Caco-2 (cell line): ENCODE measurements around the gene CADPS. TPM values are rescaled to one million over a fixed set of nuclear protein-coding genes. Genes with fewer than 3 reads are reported as not detected.

Experiments used
- BruUV-seq: library from RNA; stranded (reverse); fragments of 400-500 nt; replicated peaks from 2 replicates; lab custom pipeline; 2021; lab: Mats Ljungman, UMichigan
- CTCF ChIA-PET: fragments of 300-600 bp; sonication (Branson Sonifier 250); formaldehyde crosslinking; loops from one replicate; lab custom pipeline; 2022; ENCODE audit warnings: antibody characterized with exemption; lab: Charles Lee
- POLR2A ChIA-PET: fragments of 300-600 bp; sonication (Branson Sonifier 250); formaldehyde crosslinking; loops from one replicate; lab custom pipeline; 2022; ENCODE audit warnings: antibody characterized with exemption; lab: Charles Lee
- DNase-seq, 2 experiments: peaks; one replicate each; pipeline versions ENCODE4 v3.0.0 to v3.0.0-alpha.2; 2020 to 2022
- H3K27me3 ChIP-seq: replicated peaks from 2 replicates; pipeline ENCODE4 v1.6.0; 2011; ENCODE audit warnings: low read length; ENCODE audit not compliant: control insufficient read depth, insufficient read depth
- H3K36me3 ChIP-seq: 2 replicates; pipeline ENCODE4 v1.5.1; 2011; ENCODE audit warnings: low read length; ENCODE audit not compliant: control insufficient read depth, insufficient read depth
- H3K4me1 ChIP-seq: fragments of 250-450 bp; sonication (Bioruptor Pico); 2 replicates; pipeline ENCODE4 v1.5.1; 2020; ENCODE audit warnings: mild to moderate bottlenecking
- H3K4me3 ChIP-seq: 2 replicates; pipeline ENCODE4 v1.5.1; 2011; ENCODE audit warnings: low read depth, mild to moderate bottlenecking, control low read depth, low read length
- H3K9me3 ChIP-seq: fragments of 250-450 bp; sonication (Bioruptor Pico); 2 replicates; pipeline ENCODE4 v1.5.1; 2020; ENCODE audit warnings: mild to moderate bottlenecking, moderate library complexity
- H3K27ac Mint-ChIP-seq: one replicate; pipeline ENCODE4 v1.8.0; 2022; ENCODE audit warnings: mixed read lengths; ENCODE audit not compliant: unreplicated experiment
- H3K27me3 Mint-ChIP-seq: one replicate; pipeline ENCODE4 v1.8.0; 2022; ENCODE audit warnings: mixed read lengths; ENCODE audit not compliant: insufficient read depth, unreplicated experiment
- H3K36me3 Mint-ChIP-seq: one replicate; pipeline ENCODE4 v1.8.0; 2022; ENCODE audit warnings: mild to moderate bottlenecking, mixed read lengths; ENCODE audit not compliant: insufficient read depth, unreplicated experiment
- H3K4me1 Mint-ChIP-seq: one replicate; pipeline ENCODE4 v1.8.0; 2022; ENCODE audit warnings: low read depth, mixed read lengths; ENCODE audit not compliant: unreplicated experiment
- H3K4me3 Mint-ChIP-seq: one replicate; pipeline ENCODE4 v1.8.0; 2022; ENCODE audit warnings: mild to moderate bottlenecking, moderate library complexity, mixed read lengths; ENCODE audit not compliant: unreplicated experiment
- H3K9me3 Mint-ChIP-seq: one replicate; pipeline ENCODE4 v1.8.0; 2022; ENCODE audit warnings: mixed read lengths; ENCODE audit not compliant: unreplicated experiment
- CTCF ChIP-seq, 2 experiments: fragments of 200-600 bp in 1 of 2; IDR thresholded peaks; 1 replicate in 1 of 2; 2 replicates in 1 of 2; pipeline versions ENCODE4 v1.5.1 to v1.8.0; 2011 to 2022; ENCODE audit warnings: antibody characterized with exemption in 1 of 2, control low read depth in 1 of 2, inconsistent platforms in 1 of 2, low read depth in 1 of 2, low read length in 1 of 2, mild to moderate bottlenecking in 1 of 2, moderate library complexity in 1 of 2; ENCODE audit not compliant: insufficient read depth in 1 of 2, severe bottlenecking in 1 of 2, unreplicated experiment in 1 of 2
- intact Hi-C: fragments of 100-400 bp; cut with micrococcal nuclease; formaldehyde crosslinking; loops from one replicate; pipeline ENCODE4 v1.10.0; 2022; ENCODE audit not compliant: unreplicated experiment
- total RNA-seq: library from RNA; stranded (reverse); gene quantifications from 2 replicates; pipeline ENCODE4 v1.2.3, GENCODE V29; 2022

The CADPS gene
- total RNA-seq, 1 experiment from 2014 or later = not detected

- Mint-ChIP-seq H3K4me3 (no peak overlapping the region), H3K27ac (no peak overlapping the region), H3K9me3 (no peaks in the 10 kb centered on the region), H3K27me3 (no peaks in the 10 kb centered on the region), H3K4me1 (no peaks in the 10 kb centered on the region), H3K36me3 (no peaks in the 10 kb centered on the region)
- POLR2A ChIA-PET = no interaction called here
- no peaks in the 10 kb centered on the region for H3K27me3 ChIP-seq
- BruUV-seq = no TSS peak
- DNase-seq = no peak
- no peaks in the 10 kb centered on the region for H3K36me3 ChIP-seq
- TF ChIP-seq CTCF (IDR thresholded peaks at IDR 0.05; ENCODE audit: insufficient read depth in 1 of 2, low read depth in 1 of 2, low read length in 1 of 2, severe bottlenecking in 1 of 2, unreplicated experiment in 1 of 2) = no peak
- H3K4me3 ChIP-seq = no peak overlapping the region
- no peaks in the 10 kb centered on the region for H3K9me3 ChIP-seq
- intact Hi-C loops = no loop called here
- no peaks in the 10 kb centered on the region for H3K4me1 ChIP-seq
- CTCF ChIA-PET = no interaction called here
Measured at GRCh38 chr3:62605413-62606068, 269.7 kb downstream of the CADPS start.

DNA sequence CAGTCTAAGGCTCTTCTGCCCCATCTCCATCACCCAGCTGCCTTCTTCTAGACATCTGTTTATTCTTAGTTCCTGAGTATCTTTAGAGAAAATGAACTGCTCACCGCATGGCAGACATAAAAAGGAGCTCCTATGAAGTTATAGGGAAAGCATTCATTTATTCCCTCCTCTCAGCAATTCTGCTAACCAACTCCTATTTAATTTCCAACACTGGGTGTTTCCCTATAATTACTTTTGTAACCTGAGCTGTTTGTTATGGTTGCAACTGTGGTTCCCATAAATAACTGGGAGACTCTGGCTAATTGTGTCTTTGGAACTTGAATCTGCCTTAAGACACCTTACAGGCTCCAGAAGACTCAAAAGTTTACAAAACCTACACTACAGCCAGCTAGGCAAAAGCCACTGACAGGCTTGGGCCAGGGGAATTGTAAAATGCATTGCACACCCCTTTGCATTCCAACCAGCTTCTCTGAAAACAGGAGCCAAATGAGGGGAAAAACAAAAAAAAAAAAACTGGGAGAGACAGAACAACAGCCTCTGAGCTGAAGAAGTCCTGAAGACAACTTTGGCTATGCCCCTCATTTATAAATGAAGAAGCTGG is 270.4 kb downstream of the CADPS start:
- POLR2A ChIA-PET = no interaction called here
- Mint-ChIP-seq H3K27me3 (no peaks in the 10 kb centered on the region), H3K4me1 (no peaks in the 10 kb centered on the region), H3K9me3 (no peaks in the 10 kb centered on the region), H3K27ac (no peak overlapping the region), H3K4me3 (no peak overlapping the region), H3K36me3 (no peaks in the 10 kb centered on the region)
- Histone ChIP-seq H3K4me3 (no peak overlapping the region), H3K9me3 (no peaks in the 10 kb centered on the region), H3K36me3 (no peaks in the 10 kb centered on the region), H3K27me3 (no peaks in the 10 kb centered on the region), H3K4me1 (no peaks in the 10 kb centered on the region)
- no peak for TF ChIP-seq CTCF (IDR thresholded peaks at IDR 0.05; ENCODE audit: insufficient read depth in 1 of 2, low read depth in 1 of 2, low read length in 1 of 2, severe bottlenecking in 1 of 2, unreplicated experiment in 1 of 2)
- intact Hi-C loops = no loop called here
- no peak for DNase-seq
- CTCF ChIA-PET = no interaction called here
- no TSS peak for BruUV-seq

DNA sequence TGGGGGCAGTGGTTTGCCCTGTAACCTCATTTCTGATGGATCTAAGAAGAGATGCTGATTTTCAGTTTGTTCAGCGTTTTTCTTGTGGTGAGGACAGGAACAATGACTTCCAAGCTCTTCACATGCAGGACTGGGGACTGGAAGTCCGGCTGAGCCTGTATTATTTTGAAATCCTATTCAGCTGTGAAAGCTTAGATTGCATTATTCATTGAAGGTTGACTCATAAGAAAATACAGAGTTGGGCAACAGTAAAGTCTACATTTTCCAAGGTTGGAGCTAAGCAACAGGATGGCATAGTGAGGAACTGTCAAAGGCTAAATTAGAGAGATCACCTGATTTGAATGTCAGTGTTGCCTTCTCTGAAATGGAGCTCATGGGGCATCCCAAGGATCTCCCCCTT is 270.9 kb downstream of the CADPS start:
- no peaks in the 10 kb centered on the region for H3K36me3 ChIP-seq
- no peak for TF ChIP-seq CTCF (IDR thresholded peaks at IDR 0.05; ENCODE audit: insufficient read depth in 1 of 2, low read depth in 1 of 2, low read length in 1 of 2, severe bottlenecking in 1 of 2, unreplicated experiment in 1 of 2)
- Mint-ChIP-seq H3K9me3 (no peaks in the 10 kb centered on the region), H3K27me3 (no peaks in the 10 kb centered on the region), H3K36me3 (no peaks in the 10 kb centered on the region), H3K4me1 (no peaks in the 10 kb centered on the region), H3K27ac (no peak overlapping the region), H3K4me3 (no peak overlapping the region)
- no TSS peak for BruUV-seq
- no peaks in the 10 kb centered on the region for H3K4me1 ChIP-seq
- DNase-seq = no peak
- CTCF ChIA-PET = no interaction called here
- no peaks in the 10 kb centered on the region for H3K27me3 ChIP-seq
- H3K4me3 ChIP-seq = no peak overlapping the region
- intact Hi-C loops = no loop called here
- no peaks in the 10 kb centered on the region for H3K9me3 ChIP-seq
- POLR2A ChIA-PET = no interaction called here
